ENCODE results near the gene ERBB2. TPM values are rescaled to one million over a fixed set of nuclear protein-coding genes. Genes with fewer than 3 reads are reported as not detected.
A peak's percentile ranks its signal among the peaks of the same experiment; 100 is the strongest.

ERBB2 gene
- total and polyA plus RNA-seq, 2 of the 13 experiments (the other 11 are each of a cell fraction or from before 2014, with no cell fraction given), result 57.7 to 64.1 TPM

- TF ChIP-seq ATF6 (CRISPR knock-in tag; conservative IDR thresholded peaks at IDR 0.05) (no peak), RBM22 (optimal IDR thresholded peaks at IDR 0.05; ENCODE audit: low read length) (no peak), SNAPC2 (CRISPR knock-in tag; IDR thresholded peaks at IDR 0.05) (peak; percentile 82), IKZF1 (IDR thresholded peaks at IDR 0.05) (no peak), ZNF770 (CRISPR knock-in tag; IDR thresholded peaks at IDR 0.05) (0 out of 2 replicates have a peak, but pooled peaks have one; percentile 47), PCBP1 (IDR thresholded peaks at IDR 0.05; ENCODE audit: borderline replicate concordance, low read depth, low read length) (no peak), MAFF (IDR thresholded peaks at IDR 0.05; ENCODE audit: low read depth, low read length) (no peak), NFKB2 (CRISPR knock-in tag; IDR thresholded peaks at IDR 0.05; ENCODE audit: borderline replicate concordance) (0 out of 2 replicates have a peak, but pooled peaks have one; percentile 20), ZSCAN30 (CRISPR knock-in tag; IDR thresholded peaks at IDR 0.05) (0 out of 2 replicates have a peak, but pooled peaks have one; percentile 29), TERF1 (CRISPR knock-in tag; IDR thresholded peaks at IDR 0.05) (no peak), RFXAP (CRISPR knock-in tag; IDR thresholded peaks at IDR 0.05; ENCODE audit: borderline replicate concordance) (0 out of 2 replicates have a peak, but pooled peaks have one; percentile 47), PAXIP1 (CRISPR knock-in tag; conservative IDR thresholded peaks at IDR 0.05) (peak; percentile 95), HDAC6 (IDR thresholded peaks at IDR 0.05; ENCODE audit: low read depth, low read length) (no peak), GMEB1 (CRISPR knock-in tag; IDR thresholded peaks at IDR 0.05; ENCODE audit: borderline replicate concordance) (peak; percentile 54; the same call in 1 of the 2 replicates), MAF1 (CRISPR knock-in tag; IDR thresholded peaks at IDR 0.05; ENCODE audit: borderline replicate concordance) (no peak), GATAD1 (CRISPR knock-in tag; IDR thresholded peaks at IDR 0.05) (no peak; the same call in 1 of the 2 replicates), ZNF317 (CRISPR knock-in tag; IDR thresholded peaks at IDR 0.05) (0 out of 2 replicates have a peak, but pooled peaks have one; percentile 38)
Observed at GRCh38 chr17:39702901-39703893, 3.3 kb downstream of the ERBB2 start (continued).
